Glomerular visceral epithelial cell (primary cell): ENCODE measurements around the gene SACM1L.

Experiments used
- DNase-seq: peaks from one replicate; pipeline ENCODE4 v3.0.0-alpha.2; 2016; ENCODE audit errors: extremely low spot score

SACM1L gene

DNA sequence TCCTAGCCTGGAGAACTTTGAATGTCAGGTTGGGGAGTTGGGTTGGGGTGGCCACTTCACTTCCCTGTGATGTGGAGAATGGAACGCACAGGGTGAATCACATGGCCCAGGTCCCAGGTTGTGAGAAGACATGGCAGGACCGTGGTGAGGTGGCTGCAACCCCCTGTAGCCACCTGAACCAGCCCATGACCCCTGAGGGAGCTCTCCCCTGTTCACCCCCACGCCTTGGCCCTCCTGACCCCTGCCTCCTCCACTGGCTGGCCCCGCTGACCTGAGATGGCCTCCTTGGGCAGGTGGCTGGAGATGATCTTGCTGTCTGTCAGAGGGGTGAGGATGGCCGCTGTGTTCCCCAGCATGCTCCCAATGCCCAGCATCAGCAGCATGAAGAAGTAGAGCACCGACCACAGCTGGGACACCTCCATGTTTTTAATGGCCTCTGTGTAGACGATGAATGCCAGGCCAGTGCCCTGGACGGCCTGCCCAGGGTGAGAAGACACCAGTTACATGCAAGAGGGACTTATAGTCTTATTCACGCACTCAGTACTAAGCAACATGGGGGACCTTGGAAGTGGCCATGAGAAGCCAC, 76.2 kb downstream of the SACM1L start:
- no peak for DNase-seq

DNA sequence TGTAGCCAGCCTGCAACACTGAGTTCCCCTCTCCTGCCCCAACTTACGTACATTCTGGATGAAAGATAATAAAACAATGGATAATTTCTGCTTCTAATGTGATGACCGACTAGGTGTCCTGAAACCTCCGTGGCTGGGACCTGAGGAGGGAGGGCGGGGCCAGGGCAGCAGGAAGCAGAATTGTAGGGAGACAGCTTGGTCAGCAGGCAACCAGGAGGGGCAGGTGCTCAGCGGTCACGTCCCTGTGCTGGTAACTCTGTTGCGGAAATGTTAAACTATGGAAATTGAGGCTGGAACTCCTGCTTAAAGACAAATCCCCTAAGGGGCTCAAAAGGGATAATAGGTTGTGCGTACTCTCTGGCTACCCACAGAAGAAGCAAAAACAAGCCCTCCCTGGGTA, 76.8 kb downstream of the SACM1L start:
- no peak for DNase-seq

DNA sequence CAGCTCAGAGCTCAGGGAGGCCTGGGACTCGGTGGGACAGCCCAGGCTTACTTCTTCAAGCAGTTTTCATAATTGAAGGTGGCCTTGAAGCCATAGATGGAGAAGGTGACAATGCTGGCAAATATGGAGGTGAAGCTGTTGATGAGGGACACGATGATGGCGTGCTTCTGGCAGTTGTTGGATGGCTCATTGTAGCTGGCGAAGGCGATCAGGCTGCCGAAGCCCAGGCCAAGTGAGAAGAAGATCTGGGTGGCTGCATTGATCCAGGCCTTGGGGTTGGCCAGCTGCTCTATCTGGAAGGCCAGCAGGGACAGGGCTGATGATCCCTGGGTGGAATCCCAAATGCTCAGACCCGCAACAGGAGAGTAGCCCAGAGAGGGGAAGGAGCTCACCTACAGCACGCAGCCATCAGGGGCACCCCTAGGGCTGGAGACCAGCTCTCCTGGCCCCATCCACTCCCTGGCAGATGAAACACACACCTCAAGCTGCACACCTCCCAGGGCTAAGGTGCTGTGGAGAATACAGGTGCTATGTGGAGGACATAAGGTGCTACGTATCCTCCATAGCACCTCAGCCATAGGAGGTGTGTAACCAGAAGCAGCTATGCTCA, 82.1 kb downstream of the SACM1L start:
- DNase-seq: no peak

DNA sequence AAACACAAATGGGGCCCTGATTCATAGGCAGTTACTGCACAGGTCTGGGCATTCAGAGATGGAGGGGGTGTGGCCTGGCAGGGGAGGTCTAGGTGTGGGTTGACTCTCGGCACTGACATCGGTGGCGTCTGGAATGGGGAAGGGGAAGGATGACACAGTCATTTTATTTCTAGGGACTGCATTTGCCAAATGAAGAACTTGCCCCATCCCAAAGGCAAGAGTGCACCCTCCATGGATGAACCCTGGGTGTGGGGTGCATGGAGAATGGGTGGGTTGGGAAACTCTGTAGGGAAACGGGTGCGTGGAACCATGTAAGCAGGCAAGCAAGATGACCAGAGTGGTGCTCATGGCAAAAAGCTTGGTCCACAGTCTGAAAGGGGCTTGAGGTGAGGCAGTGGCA, 82.6 kb downstream of the SACM1L start:
- DNase-seq: no peak

DNA sequence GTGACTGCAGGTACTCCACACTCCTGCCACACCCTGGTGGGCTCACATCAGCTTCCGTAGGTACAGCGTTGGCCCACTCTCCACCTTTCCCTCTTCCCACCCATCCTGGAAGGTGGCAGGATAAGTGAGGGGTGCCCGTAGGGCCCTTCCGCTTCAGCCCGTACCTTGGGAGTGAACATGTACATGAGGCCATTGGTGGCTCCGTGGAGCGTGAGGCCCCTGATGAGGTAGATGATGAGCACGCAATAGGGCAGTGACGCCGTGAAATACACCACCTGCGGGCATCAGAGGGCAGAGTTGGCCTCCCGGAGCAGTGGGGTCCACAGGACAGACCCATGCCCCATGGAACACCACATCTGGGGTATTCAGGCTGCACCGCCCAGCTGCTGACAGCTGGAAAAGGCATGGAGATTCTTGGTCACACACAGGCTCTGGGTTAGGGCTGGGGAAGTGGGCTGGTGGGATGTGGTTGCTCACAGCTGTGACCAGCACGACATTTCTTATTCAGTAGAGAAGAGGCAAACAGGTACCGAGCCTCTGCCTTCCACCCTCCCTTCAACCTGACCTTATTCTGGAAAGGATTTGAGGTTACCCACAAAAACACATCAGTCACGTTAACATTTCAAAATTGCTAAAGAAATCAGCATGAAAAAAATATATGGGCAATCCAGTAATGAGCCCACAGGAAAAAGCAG, 83.3 kb downstream of the SACM1L start:
- no peak for DNase-seq

DNA sequence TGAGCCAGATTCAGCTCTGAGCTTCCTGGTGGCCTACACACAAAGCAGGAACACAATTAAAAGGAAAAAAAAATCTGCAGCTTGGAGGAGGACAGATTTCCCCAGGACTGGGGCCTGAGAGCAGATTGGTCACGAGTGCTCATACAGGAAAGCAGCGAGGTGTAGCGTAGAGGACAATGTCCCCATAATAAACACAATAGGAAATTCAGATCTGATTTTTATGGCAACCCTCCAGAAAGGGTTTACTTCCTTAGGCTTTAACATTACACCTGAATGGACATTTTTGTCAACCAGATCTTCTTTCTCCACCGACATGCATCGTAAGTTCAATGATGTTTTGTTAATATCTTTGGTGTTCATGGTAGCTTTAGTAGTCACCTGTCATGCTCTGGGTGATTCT, 83.9 kb downstream of the SACM1L start:
- DNase-seq: no peak

DNA sequence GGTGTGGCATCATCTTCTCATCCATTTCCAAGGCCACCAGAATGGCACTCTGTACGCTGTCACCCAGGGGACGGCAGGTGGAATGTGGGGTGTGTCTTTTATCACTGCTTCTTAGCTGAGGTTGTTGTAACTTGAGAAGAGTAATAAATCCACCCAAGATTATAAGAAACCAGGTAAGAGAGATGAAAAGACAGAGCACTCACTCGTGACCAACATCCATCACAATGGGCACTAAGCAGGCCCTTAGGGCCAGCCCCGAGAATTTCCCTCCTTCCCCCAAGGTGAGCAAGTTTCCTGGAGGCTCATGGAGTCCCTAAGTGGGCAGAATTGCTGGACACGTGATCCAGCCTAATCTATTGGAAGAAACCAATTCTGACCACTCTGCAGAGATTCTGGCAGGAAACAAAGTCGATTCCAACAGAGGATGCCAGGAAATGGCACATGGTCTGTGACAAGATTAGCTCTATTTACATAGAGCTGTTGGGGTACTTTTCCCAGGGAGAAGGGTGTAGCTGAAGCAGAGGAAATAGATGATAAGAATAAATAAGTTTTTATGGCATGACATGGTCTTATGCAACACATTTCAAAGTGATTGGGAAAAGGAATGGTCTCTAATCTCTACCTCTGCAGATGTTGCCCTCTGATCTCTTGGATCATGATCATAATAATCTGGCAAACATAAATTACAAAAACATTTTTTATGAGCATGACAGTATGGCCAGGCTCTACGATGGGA, 84.7 kb downstream of the SACM1L start:
- no peak for DNase-seq

DNA sequence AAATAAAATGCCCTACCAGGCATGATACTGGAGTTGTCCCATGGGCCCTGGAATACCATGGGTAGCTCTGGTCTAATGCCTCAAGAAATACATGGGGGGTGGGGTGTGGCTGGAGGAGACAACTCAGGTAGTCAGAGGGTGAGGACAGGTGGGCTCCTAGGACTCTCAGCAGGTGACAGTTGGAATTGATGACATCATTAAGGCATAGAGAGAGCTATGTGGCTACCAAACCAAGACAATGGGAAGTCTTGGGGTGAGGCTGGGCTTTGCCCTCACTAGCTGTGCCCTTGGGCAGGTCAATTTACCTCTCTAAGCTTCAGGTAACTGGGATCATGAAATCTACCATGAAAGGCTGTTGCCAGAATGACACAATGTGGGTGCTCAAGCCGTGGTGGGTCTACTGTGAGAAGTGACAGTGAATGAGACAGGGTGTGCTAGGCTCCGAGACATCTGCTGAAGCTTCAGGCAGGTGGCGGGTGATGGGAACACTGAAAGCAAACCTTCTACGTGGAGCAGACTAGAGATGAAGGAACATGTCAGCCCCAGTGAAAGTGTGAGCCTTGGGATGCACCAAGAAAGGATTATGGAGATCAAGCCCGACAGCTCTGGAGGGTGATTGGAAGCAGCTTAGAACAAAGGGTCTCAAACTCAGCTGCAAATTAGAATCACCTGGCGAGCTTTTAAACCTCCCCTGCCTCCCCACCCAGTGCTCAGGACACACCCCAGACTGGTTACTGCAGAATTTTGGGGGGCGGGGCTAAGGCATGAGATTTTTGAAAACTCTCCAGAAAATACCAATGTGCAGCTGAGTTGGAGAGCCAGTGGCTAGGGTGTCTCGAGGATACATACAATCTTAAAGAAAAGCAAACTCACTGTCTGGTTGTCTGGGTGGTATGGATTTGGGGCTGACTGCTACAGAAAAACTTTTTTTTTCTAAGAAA, 85.7 kb downstream of the SACM1L start:
- no peak for DNase-seq

DNA sequence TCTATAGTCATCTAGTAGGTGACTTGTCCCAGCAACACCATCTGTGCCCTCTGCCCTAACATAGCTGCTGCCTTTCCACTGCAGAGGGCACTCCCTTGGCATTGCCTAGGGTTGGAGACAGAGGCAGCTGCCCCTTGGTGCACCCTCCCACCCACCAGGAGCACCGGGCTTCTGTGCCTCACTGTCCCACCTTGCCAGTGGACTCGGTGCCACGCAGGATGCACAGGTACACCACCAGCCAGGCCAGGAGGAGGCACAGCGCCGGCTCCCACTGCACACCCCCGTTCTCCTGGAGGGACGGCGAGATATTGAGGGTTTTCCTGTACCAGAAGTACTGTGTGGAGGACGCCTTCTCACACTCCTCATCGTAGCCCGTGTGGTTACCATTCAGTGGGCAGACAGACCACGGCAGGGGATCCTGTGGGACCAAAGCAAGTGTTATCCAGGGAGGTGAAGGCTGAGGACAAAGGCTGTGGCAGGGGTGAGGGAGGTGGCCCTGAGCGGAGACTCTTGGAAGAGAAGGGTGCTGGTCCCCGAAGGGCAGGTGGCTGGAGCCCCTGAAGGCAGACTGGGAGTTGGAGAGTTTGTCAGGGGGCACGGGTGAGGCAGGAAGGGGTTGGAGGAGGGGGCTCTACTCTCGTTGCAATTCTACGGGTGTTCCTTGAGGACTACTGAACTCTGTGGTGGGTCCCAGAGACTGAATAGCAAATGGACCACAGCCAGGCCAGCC, 86.5 kb downstream of the SACM1L start:
- DNase-seq: no peak

DNA sequence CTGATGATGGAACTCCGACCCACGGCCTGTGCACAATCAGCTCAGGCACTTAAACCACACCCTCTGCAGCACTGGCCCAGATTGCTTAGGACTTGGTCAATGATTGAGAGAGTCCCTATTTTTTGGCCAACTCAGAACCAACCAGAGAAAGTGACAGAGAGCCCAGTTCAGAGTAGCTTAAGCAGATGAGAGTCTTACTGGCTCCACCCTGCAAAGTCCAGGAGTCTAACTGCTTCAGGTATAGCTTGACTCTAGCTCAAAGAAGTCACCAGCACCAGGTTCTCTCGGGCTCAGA, 87.1 kb downstream of the SACM1L start:
- no peak for DNase-seq

DNA sequence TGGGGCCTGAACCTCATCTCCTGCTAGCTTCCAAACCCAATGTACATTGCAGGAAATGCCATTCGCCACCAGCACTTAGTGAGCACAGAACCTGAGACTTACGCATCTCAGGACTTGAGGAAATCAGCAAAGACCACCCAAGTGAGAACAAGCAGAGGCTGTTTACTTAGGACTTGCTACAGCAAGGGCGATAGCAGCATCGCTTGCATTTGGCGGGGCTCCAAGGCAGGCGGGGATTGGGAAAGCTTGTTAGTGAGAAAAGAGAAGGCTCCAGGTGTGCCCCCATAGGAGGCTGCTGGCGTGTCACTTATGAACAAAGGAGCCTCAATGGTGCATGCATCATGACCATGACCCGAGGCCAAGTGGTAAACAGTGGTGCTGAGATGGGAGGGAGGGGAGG, 87.4 kb downstream of the SACM1L start:
- no peak for DNase-seq

DNA sequence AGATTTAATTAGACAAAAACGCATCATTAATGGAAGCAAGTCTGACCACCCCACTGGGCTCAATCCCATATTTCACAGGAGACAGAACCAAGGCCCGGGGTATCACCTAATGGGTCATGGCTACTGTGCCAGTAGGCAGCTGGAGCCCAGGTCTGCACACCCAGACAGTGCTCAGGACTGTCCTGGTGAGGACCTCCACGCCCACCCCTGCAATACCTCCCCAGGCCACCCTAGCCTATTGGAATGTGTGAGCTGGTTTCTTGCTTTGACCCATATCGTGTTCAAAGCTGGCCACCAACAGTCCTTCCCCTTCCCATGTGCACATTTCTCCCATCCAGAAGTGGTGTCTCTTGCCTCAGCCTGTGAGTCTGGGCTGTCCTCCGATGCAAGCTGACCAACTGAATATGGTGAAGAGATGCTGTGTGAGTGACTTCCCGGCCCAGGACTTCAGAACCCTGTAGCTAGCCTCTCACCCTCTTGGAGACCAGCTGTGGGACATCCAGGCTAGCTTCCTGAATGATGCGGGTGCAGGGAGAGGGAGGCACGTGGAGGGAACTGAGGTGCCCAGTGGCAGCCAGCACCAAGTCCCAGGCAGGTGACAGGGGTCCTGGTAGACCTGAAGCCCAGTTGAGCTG, 88.0 kb downstream of the SACM1L start:
- no peak for DNase-seq

DNA sequence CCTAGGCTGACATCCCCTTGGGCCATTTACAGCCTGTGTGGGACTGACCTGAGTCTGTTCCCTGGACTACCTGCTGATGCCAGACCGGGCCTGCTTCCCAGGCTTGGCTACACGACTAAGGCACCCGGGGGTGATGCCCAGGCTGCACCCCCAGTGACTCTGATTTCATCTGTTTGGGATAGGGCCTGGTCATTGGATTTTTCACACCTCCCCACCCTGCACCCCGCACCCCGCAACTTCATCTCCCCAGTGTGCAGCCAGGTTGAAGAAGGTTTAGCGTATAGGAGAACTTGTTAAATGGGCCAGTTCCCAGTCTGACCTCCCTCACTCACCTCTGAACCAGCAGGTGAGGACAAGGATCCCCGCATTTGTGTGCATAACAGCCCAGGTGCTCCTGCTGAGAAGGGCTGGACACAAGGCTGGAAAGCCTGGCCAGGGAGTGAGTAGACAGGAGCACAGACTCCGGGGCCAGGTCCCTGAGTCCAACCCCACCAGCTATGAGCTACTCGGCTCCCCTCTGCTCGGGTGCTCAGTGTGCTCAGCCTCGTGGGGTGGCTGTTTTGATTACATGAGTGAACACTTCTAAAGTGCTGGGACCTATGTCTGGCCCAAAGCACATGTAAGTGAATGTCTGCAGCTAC, 88.7 kb downstream of the SACM1L start:
- DNase-seq: no peak

DNA sequence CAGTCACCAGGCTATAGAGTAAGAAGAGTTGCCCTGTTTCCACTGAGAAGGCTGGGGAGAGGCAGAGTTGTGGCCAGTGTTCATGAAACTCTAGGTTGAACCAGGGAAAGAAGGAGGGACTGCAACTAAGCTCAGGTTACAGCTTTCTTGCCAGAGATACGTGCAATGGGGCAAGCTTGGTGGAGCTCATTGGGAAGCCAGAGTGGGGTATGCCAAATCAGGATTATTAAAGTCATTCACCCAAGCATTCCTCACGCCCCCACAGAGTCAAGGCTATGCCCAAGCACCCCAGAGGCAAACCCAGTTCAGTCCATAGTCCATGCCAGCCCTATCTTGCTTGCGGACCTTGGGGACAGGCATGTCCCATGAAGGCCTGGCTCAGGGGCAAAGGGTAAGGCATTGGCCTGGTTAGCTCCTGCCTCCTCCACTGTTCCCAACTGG, 89.6 kb downstream of the SACM1L start:
- DNase-seq: no peak

DNA sequence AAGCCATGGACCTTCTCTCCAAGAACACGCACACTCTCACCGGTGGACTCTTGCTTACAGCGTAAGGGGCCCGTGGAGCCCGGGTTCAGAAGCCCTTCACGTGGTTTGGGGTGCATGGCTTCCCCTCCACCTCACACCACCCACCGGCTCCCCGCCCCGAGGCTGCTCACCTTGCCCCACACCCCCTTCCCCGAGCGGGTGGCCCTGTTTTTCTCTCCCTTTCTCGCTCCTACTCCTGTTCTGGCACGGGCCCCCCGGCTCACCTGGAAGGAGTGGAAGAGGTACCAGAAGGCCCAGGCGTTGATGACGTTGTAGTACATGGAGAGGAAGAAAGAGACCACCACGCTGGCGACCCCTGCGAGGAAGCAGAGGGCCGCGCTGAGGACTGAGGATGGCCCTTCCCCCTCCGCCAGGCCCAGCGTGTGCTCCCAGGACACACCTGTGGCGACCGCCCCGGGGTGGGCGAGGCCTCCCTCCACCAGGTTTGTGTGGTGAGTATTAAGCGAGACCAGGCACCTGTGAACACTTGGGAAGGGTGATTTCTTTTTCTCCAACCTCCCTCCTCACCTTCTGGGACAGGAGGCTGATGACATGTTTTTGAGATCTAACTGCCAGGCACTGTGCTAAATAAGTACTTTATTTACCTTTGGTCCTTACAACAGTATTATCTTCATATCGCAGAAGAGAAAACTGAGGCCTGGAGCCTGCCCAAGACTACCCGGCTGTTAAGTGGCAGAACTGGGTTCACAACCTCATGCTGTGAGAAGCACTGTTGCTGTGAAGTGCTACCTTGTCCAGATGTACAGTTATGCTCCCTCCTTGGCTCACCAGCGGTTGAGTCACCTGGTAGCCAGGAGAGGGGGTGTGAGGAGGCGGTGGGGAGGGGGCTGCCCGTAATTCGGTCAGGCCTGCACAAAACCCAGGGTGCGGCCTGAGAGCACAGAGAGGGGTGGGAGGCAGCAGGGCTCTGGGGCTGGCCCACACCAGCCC, 90.8 kb downstream of the SACM1L start:
- no peak for DNase-seq

DNA sequence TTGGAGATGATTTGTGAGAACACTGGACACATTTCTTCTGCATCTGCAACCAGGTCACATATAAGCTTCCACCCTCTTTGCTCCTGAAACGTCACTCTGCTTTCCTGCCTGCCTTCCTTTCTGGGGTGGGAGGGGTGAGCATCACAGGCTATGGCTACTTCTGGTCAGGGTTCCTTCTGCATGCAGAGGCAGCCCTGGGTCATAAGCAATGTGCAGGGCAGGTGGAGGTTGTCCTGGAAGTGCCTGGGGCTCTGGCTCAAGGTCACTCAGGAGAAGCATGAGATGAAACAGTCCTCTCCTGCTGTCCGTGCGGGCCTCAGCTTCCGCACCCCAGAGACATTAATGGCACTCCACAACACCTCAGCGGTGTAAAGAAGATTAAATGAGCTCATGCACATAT, 92.1 kb downstream of the SACM1L start:
- DNase-seq: no peak

DNA sequence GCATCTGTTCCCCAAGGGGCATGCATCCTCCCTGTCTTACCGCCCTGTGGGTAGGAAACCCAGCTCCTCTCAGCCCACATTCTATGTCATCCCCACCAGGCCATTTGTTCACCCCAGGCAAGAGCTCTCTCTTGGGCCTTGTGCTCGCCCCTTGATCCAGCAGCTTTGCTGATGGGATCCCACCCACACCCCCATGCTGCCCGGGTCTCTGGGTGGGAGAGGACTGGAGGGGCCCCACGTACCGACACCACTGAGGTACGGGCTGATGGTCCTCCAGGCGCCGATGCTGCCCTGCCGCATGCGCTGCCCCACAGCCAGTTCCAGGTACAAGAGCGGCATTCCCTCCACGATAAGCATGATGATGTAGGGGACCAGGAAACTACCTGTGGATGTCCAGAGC, 92.6 kb downstream of the SACM1L start:
- no peak for DNase-seq

DNA sequence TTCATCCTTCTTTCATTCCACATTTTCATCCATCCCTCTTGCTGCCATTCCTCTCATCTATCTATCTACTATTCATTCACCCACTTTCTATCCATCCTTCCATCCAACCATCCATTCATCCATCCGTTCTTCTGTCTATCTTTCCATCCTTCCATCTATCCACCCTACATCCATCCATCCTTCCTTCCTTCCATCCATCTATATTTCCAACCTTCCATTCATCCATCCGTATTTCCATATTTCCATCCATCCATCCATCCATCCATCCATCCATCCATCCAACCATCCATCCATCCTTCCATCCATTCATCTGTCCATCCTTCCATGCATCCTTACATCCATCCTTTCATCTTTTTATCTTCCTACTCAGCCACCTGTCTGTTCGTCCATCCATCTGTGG, 93.2 kb downstream of the SACM1L start:
- no peak for DNase-seq

DNA sequence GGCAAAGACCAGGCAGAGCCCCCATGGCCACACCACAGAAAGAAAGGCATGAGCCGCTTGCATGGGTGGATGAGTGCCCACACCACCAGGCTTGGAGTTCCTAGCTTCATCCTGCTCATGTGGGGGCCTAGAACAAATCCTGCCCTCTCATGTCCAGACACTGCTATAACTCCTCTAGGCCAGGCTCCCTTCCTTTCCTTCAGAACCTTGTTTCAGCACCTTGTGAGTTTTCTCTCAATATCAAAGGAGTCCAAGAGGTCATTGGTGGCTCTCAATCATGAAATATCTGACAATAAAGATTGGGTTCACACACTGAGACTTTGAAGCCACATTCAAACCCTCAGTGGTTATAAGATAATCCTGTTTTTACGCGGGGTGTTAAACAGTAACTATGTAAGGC, 94.5 kb downstream of the SACM1L start:
- no peak for DNase-seq
